ENCODE data around the gene SLC7A1. TPM values are rescaled to one million over a fixed set of nuclear protein-coding genes. Genes with fewer than 3 reads are reported as not detected.

Gene SLC7A1
- total RNA-seq, 1 experiment from 2014 or later: 84.5 TPM

DNA sequence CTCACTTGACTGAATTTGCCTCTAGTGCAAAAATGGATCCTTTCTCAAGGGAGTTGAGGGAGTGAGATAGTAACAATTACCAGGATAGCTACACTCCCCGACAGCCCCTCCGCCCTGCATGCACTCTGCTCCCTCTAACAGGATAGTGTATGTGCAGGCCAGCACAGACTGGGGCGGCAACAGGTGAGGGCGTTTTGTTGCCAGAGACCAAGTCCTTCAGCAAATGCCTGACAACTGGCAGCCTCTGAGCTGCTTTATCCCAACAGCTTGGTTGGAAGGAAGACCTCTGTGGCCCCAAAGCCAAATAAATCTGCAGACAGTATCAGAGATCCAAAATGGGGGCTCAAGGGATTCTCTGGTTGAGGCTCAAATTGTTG lies 86.6 kb downstream of the SLC7A1 start:
- H3K27ac Mint-ChIP-seq: peak overlapping the region; percentile 22; the same call in 1 of the 2 replicates
- DNase-seq (ENCODE audit: low spot score) (no peak), ATAC-seq (peak; percentile 5; the same call in 1 of the 2 replicates)
- CTCF ChIA-PET: interaction anchor here (0.6 to 3.0 kb wide), 39 partner anchors 9 to 624 kb away, joined by 3 to 66 read pairs (median 6); no protein-coding TSS in a partner anchor
- peaks cover 16% of the 10 kb centered on the region for H3K36me3 Mint-ChIP-seq
- peaks cover 4% of the 10 kb centered on the region; the same call in 1 of the 2 replicates for H3K4me1 Mint-ChIP-seq
- H3K27me3 Mint-ChIP-seq (ENCODE audit: low read depth): no peaks in the 10 kb centered on the region
- no peaks in the 10 kb centered on the region for H3K9me3 Mint-ChIP-seq
- TF ChIP-seq SMAD3 (CRISPR knock-in tag; IDR thresholded peaks at IDR 0.05; ENCODE audit: borderline replicate concordance) (no peak), MYBL2 (CRISPR knock-in tag; IDR thresholded peaks at IDR 0.05) (no peak), ZNF416 (CRISPR knock-in tag; IDR thresholded peaks at IDR 0.05) (no peak), ZNF219 (CRISPR knock-in tag; IDR thresholded peaks at IDR 0.05; ENCODE audit: borderline replicate concordance) (no peak), EMX1 (CRISPR knock-in tag; IDR thresholded peaks at IDR 0.05) (no peak), ZNF671 (CRISPR knock-in tag; IDR thresholded peaks at IDR 0.05) (no peak), FOXJ3 (CRISPR knock-in tag; IDR thresholded peaks at IDR 0.05; ENCODE audit: borderline replicate concordance) (no peak), ZNF232 (CRISPR knock-in tag; IDR thresholded peaks at IDR 0.05) (no peak), ZNF512 (CRISPR knock-in tag; IDR thresholded peaks at IDR 0.05; ENCODE audit: borderline replicate concordance) (no peak), ZMAT4 (CRISPR knock-in tag; IDR thresholded peaks at IDR 0.05) (no peak), RELA (CRISPR knock-in tag; IDR thresholded peaks at IDR 0.05; ENCODE audit: borderline replicate concordance) (no peak), ESRRA (CRISPR knock-in tag; IDR thresholded peaks at IDR 0.05; ENCODE audit: borderline replicate concordance) (no peak), ZNF263 (CRISPR knock-in tag; IDR thresholded peaks at IDR 0.05; ENCODE audit: low read depth) (no peak), PRRX2 (CRISPR knock-in tag; IDR thresholded peaks at IDR 0.05) (no peak)
- TF ChIP-seq, protein P1, sequence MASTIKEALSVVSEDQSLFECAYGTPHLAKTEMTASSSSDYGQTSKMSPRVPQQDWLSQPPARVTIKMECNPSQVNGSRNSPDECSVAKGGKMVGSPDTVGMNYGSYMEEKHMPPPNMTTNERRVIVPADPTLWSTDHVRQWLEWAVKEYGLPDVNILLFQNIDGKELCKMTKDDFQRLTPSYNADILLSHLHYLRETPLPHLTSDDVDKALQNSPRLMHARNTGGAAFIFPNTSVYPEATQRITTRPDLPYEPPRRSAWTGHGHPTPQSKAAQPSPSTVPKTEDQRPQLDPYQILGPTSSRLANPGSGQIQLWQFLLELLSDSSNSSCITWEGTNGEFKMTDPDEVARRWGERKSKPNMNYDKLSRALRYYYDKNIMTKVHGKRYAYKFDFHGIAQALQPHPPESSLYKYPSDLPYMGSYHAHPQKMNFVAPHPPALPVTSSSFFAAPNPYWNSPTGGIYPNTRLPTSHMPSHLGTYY (CRISPR knock-in tag; IDR thresholded peaks at IDR 0.05): no peak
- TF ChIP-seq, protein P2, sequence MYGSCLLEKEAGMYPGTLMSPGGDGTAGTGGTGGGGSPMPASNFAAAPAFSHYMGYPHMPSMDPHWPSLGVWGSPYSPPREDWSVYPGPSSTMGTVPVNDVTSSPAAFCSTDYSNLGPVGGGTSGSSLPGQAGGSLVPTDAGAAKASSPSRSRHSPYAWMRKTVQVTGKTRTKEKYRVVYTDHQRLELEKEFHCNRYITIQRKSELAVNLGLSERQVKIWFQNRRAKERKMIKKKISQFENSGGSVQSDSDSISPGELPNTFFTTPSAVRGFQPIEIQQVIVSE (CRISPR knock-in tag; IDR thresholded peaks at IDR 0.05; ENCODE audit: borderline replicate concordance): no peak
- TF ChIP-seq, protein P3, sequence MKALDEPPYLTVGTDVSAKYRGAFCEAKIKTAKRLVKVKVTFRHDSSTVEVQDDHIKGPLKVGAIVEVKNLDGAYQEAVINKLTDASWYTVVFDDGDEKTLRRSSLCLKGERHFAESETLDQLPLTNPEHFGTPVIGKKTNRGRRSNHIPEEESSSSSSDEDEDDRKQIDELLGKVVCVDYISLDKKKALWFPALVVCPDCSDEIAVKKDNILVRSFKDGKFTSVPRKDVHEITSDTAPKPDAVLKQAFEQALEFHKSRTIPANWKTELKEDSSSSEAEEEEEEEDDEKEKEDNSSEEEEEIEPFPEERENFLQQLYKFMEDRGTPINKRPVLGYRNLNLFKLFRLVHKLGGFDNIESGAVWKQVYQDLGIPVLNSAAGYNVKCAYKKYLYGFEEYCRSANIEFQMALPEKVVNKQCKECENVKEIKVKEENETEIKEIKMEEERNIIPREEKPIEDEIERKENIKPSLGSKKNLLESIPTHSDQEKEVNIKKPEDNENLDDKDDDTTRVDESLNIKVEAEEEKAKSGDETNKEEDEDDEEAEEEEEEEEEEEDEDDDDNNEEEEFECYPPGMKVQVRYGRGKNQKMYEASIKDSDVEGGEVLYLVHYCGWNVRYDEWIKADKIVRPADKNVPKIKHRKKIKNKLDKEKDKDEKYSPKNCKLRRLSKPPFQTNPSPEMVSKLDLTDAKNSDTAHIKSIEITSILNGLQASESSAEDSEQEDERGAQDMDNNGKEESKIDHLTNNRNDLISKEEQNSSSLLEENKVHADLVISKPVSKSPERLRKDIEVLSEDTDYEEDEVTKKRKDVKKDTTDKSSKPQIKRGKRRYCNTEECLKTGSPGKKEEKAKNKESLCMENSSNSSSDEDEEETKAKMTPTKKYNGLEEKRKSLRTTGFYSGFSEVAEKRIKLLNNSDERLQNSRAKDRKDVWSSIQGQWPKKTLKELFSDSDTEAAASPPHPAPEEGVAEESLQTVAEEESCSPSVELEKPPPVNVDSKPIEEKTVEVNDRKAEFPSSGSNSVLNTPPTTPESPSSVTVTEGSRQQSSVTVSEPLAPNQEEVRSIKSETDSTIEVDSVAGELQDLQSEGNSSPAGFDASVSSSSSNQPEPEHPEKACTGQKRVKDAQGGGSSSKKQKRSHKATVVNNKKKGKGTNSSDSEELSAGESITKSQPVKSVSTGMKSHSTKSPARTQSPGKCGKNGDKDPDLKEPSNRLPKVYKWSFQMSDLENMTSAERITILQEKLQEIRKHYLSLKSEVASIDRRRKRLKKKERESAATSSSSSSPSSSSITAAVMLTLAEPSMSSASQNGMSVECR (CRISPR knock-in tag; IDR thresholded peaks at IDR 0.05; ENCODE audit: borderline replicate concordance): no peak
- TF ChIP-seq, protein P4, sequence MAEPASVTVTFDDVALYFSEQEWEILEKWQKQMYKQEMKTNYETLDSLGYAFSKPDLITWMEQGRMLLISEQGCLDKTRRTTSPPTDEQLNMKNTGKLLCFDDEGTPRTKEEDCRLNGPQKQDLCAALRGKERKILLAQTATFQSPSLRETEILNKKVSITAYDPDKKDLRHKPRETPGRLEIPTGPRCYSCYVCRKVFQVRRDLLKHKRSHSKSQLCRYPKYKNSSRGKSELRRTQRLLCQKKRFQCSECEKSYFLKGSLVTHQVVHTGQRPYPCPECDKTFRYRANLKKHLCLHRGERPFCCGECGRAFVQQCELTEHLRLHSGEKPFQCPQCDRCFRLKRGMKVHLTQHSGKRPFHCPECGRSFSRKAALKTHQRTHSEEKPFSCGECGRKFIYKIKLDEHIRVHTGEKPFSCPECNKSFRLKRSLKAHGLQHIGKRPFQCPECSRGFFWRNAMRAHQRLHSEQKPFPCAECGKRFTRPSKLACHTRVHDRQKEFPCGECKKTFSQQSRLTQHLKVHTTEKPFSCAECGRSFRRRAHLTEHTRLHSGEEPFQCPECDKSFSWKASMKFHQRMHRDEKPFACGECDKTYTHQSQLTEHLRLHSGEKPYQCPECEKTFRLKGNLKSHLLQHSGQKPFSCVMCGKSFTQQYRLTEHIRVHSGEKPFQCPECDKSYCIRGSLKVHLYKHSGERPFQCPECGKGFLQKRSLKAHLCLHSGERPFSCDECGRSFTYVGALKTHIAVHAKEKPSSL (CRISPR knock-in tag; conservative IDR thresholded peaks at IDR 0.05): no peak
- TF ChIP-seq, protein P5, sequence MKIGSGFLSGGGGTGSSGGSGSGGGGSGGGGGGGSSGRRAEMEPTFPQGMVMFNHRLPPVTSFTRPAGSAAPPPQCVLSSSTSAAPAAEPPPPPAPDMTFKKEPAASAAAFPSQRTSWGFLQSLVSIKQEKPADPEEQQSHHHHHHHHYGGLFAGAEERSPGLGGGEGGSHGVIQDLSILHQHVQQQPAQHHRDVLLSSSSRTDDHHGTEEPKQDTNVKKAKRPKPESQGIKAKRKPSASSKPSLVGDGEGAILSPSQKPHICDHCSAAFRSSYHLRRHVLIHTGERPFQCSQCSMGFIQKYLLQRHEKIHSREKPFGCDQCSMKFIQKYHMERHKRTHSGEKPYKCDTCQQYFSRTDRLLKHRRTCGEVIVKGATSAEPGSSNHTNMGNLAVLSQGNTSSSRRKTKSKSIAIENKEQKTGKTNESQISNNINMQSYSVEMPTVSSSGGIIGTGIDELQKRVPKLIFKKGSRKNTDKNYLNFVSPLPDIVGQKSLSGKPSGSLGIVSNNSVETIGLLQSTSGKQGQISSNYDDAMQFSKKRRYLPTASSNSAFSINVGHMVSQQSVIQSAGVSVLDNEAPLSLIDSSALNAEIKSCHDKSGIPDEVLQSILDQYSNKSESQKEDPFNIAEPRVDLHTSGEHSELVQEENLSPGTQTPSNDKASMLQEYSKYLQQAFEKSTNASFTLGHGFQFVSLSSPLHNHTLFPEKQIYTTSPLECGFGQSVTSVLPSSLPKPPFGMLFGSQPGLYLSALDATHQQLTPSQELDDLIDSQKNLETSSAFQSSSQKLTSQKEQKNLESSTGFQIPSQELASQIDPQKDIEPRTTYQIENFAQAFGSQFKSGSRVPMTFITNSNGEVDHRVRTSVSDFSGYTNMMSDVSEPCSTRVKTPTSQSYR (CRISPR knock-in tag; IDR thresholded peaks at IDR 0.05): no peak
- TF ChIP-seq, protein P6, sequence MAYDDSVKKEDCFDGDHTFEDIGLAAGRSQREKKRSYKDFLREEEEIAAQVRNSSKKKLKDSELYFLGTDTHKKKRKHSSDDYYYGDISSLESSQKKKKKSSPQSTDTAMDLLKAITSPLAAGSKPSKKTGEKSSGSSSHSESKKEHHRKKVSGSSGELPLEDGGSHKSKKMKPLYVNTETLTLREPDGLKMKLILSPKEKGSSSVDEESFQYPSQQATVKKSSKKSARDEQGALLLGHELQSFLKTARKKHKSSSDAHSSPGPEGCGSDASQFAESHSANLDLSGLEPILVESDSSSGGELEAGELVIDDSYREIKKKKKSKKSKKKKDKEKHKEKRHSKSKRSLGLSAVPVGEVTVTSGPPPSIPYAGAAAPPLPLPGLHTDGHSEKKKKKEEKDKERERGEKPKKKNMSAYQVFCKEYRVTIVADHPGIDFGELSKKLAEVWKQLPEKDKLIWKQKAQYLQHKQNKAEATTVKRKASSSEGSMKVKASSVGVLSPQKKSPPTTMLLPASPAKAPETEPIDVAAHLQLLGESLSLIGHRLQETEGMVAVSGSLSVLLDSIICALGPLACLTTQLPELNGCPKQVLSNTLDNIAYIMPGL (CRISPR knock-in tag; IDR thresholded peaks at IDR 0.05): no peak
- POLR2A ChIA-PET: interaction anchor here (1.5 kb wide), 1 partner anchor 11 kb away, joined by 3 read pairs; no protein-coding TSS in a partner anchor
- no peak overlapping the region for H3K4me3 Mint-ChIP-seq

Measured in WTC11 (cell line).